Measurements from ENCODE around the gene HOXA5.

GRCh38 chr7:27123477-27124053 lies 19.9 kb downstream of the HOXA5 start:
- TF ChIP-seq CTCF (IDR thresholded peaks at IDR 0.05; ENCODE audit: extremely low read depth in 1 of 2, insufficient read depth in 1 of 2, low read depth in 1 of 2, low read length in 2 of 2), result no peak
- TF ChIP-seq MAX (IDR thresholded peaks at IDR 0.05; ENCODE audit: insufficient read depth, insufficient read length), result no peak
- peak; percentile 50 for TF ChIP-seq POLR2A (IDR thresholded peaks at IDR 0.05; ENCODE audit: low read depth, low read length)
- no peak for TF ChIP-seq MYC (IDR thresholded peaks at IDR 0.05; ENCODE audit: low read depth, low read length)
- no peak for TF ChIP-seq JUN (IDR thresholded peaks at IDR 0.05; ENCODE audit: borderline replicate concordance, insufficient read depth, insufficient read length, low read depth)
- TF ChIP-seq EZH2 (IDR thresholded peaks at IDR 0.05; ENCODE audit: borderline replicate concordance, low read depth, low read length, severe bottlenecking), result no peak
